GM12874 (cell line): Measurements from ENCODE around the gene AFG3L2.

Experiments used
- TF ChIP-seq, protein P1 (sequence below): IDR thresholded peaks from 2 replicates; pipeline ENCODE4 v1.5.1; 2011; ENCODE audit warnings: low read depth, mild to moderate bottlenecking, control low read depth, low read length, moderate library complexity; ENCODE audit not compliant: insufficient read depth

The AFG3L2 gene

DNA sequence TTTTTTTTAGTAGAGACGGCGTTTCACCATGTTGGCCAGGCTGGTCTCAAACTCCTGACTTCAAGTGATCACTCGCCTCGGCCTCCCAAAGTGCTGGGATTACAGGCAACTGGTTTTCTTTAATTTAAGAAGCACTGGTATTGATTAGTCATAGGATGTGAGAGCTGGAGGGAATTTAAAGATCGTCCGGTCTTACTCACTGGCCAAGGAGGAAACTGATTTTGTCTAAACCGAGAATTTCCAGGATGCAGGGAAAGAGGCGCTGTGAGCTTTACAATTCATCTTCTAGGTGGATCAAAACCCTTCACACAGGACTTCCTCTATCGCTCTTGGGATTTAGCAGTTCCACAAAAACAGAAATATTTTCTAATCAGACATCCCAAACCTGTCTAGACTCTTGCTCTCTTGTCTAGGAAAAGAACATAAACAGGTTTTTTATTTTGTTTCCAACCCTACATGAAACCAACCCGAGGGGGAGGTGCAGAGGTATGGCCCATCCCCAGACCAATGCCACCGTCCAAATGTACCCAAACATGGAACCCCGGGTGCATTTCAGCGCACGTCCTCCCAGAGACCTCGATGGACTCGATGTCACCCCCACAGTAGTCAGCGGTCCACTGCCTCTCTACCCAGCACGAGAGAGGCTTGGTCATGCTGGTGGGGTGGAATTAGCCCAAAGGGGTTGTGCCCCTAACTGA, 81.5 kb downstream of the AFG3L2 start:
- TF ChIP-seq, protein P1, sequence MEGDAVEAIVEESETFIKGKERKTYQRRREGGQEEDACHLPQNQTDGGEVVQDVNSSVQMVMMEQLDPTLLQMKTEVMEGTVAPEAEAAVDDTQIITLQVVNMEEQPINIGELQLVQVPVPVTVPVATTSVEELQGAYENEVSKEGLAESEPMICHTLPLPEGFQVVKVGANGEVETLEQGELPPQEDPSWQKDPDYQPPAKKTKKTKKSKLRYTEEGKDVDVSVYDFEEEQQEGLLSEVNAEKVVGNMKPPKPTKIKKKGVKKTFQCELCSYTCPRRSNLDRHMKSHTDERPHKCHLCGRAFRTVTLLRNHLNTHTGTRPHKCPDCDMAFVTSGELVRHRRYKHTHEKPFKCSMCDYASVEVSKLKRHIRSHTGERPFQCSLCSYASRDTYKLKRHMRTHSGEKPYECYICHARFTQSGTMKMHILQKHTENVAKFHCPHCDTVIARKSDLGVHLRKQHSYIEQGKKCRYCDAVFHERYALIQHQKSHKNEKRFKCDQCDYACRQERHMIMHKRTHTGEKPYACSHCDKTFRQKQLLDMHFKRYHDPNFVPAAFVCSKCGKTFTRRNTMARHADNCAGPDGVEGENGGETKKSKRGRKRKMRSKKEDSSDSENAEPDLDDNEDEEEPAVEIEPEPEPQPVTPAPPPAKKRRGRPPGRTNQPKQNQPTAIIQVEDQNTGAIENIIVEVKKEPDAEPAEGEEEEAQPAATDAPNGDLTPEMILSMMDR = no peak

DNA sequence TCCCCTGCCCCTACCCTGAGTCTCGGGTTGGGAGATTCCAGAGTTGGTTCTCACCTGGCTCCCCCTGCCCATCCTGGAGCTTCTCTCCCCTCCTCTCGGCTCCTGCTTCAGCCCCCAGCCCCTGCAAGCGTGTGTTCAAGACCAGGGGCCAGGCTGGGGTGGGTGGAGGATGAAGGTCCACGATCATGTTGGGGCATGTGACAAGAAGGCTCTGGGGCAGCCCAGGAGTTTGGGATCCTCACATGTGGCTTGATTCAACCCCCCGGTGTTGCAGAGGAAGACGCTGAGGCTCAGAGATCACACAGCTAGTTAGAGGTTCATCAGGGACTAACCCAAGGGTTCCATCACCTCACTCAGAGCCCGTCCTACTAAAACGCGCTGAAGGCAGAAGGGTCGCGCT, 83.2 kb downstream of the AFG3L2 start:
- TF ChIP-seq, protein P1 = no peak

DNA sequence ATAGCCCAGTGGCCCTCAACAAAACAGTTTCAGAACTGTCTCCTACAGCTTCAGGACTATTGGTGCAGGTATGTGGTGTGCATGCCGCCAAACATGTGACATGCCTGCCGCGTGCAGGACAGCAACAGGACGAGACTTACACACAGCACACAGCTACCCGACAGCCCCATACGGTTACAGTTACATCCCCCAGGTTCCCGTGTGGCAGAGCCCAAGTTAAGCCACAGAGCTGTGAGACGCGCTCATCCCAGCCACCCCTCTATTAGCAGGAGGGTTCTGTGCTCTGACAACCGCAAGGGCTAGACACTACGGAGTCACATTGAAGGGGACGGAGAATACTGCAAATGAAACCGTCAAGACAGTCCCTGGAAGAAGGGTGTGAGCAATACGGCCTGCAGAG, 85.3 kb downstream of the AFG3L2 start:
- TF ChIP-seq, protein P1 = no peak

- TF ChIP-seq, protein P1 = no peak
Observed at GRCh38 chr18:12291161-12291560, 85.9 kb downstream of the AFG3L2 start.

GRCh38 chr18:12290086-12290485, 86.9 kb downstream of the AFG3L2 start:
- TF ChIP-seq, protein P1 = no peak

DNA sequence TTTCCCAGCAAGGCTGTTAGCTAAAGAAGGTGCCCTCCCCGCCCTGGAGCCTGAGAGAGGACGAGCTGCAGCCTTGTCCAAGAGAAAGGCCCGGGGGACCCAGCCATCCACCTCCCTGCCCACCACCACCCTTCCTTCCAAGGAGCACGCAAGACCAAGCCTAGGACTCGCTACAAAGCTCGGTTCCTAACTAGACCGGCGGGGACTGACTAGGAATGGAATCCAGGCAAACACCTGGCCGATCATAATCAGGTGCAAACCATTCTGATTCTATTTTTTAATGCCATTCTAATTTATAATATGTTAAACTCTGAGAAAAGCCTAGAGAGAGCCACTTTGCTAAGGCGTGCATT, 88.6 kb downstream of the AFG3L2 start:
- TF ChIP-seq, protein P1 = no peak

GRCh38 chr18:12287684-12288402, 89.2 kb downstream of the AFG3L2 start:
- TF ChIP-seq, protein P1 = no peak
